ENCODE data around the gene CEBPG. TPM values are rescaled to one million over a fixed set of nuclear protein-coding genes. Genes with fewer than 3 reads are reported as not detected.

The CEBPG gene
- total RNA-seq, 1 experiment from 2014 or later = 48.6 TPM

GRCh38 chr19:33335446-33335845 is 38.1 kb upstream of the CEBPG start:
- DNase-seq (ENCODE audit: low spot score) = no peak
- POLR2A ChIA-PET (ENCODE audit: low non-redundant PET) = no interaction called here
- no TSS peak for BruUV-seq (replicated peaks)
- intact Hi-C loops (cut with micrococcal nuclease; ENCODE audit: unreplicated experiment) = no loop called here
- TF ChIP-seq CTCF (conservative IDR thresholded peaks at IDR 0.05; ENCODE audit: low read depth, low read length) (no peak), EZH2 (IDR thresholded peaks at IDR 0.05; ENCODE audit: borderline replicate concordance, low read depth, low read length, poor library complexity, severe bottlenecking) (no peak)
- H3K9me3 ChIP-seq (ENCODE audit: low read depth, low read length, poor library complexity, severe bottlenecking) = no peaks in the 10 kb centered on the region
- no peak overlapping the region for H3K4me3 ChIP-seq (ENCODE audit: low read depth, low read length, poor library complexity, severe bottlenecking)
- H3K36me3 ChIP-seq (ENCODE audit: insufficient read depth, low read length, poor library complexity, severe bottlenecking) = no peaks in the 10 kb centered on the region
- CTCF ChIA-PET = no interaction called here
- no peak overlapping the region for H3K27ac ChIP-seq (ENCODE audit: low read depth, low read length, poor library complexity, severe bottlenecking)
- H3K4me1 ChIP-seq (ENCODE audit: insufficient read depth, low read length, poor library complexity, severe bottlenecking) = no peaks in the 10 kb centered on the region
- H3K27me3 ChIP-seq (replicated peaks; ENCODE audit: insufficient read depth, low read depth, low read length, poor library complexity) = peaks cover 24% of the 10 kb centered on the region

GRCh38 chr19:33339016-33339984 is 34.2 kb upstream of the CEBPG start:
- no peak for DNase-seq (ENCODE audit: low spot score)
- ChIA-PET CTCF (no interaction called here), POLR2A (ENCODE audit: low non-redundant PET) (no interaction called here)
- BruUV-seq (replicated peaks) = no TSS peak
- Histone ChIP-seq H3K27ac (ENCODE audit: low read depth, low read length, poor library complexity, severe bottlenecking) (no peak overlapping the region), H3K4me3 (ENCODE audit: low read depth, low read length, poor library complexity, severe bottlenecking) (no peak overlapping the region), H3K9me3 (ENCODE audit: low read depth, low read length, poor library complexity, severe bottlenecking) (no peaks in the 10 kb centered on the region), H3K36me3 (ENCODE audit: insufficient read depth, low read length, poor library complexity, severe bottlenecking) (no peaks in the 10 kb centered on the region), H3K27me3 (replicated peaks; ENCODE audit: insufficient read depth, low read depth, low read length, poor library complexity) (peaks cover 56% of the 10 kb centered on the region), H3K4me1 (ENCODE audit: insufficient read depth, low read length, poor library complexity, severe bottlenecking) (no peaks in the 10 kb centered on the region)
- intact Hi-C loops (cut with micrococcal nuclease; ENCODE audit: unreplicated experiment) = no loop called here
- no peak for TF ChIP-seq EZH2 (IDR thresholded peaks at IDR 0.05; ENCODE audit: borderline replicate concordance, low read depth, low read length, poor library complexity, severe bottlenecking)
- TF ChIP-seq CTCF (conservative IDR thresholded peaks at IDR 0.05; ENCODE audit: low read depth, low read length) = no peak

GRCh38 chr19:33340991-33341390 is 32.5 kb upstream of the CEBPG start:
- Histone ChIP-seq H3K27me3 (replicated peaks; ENCODE audit: insufficient read depth, low read depth, low read length, poor library complexity) (peaks cover 70% of the 10 kb centered on the region), H3K27ac (ENCODE audit: low read depth, low read length, poor library complexity, severe bottlenecking) (no peak overlapping the region), H3K4me3 (ENCODE audit: low read depth, low read length, poor library complexity, severe bottlenecking) (no peak overlapping the region), H3K36me3 (ENCODE audit: insufficient read depth, low read length, poor library complexity, severe bottlenecking) (no peaks in the 10 kb centered on the region), H3K9me3 (ENCODE audit: low read depth, low read length, poor library complexity, severe bottlenecking) (no peaks in the 10 kb centered on the region), H3K4me1 (ENCODE audit: insufficient read depth, low read length, poor library complexity, severe bottlenecking) (no peaks in the 10 kb centered on the region)
- ChIA-PET POLR2A (ENCODE audit: low non-redundant PET) (no interaction called here), CTCF (no interaction called here)
- BruUV-seq (replicated peaks) = no TSS peak
- DNase-seq (ENCODE audit: low spot score) = no peak
- intact Hi-C loops (cut with micrococcal nuclease; ENCODE audit: unreplicated experiment) = no loop called here
- TF ChIP-seq CTCF (conservative IDR thresholded peaks at IDR 0.05; ENCODE audit: low read depth, low read length) (no peak), EZH2 (IDR thresholded peaks at IDR 0.05; ENCODE audit: borderline replicate concordance, low read depth, low read length, poor library complexity, severe bottlenecking) (no peak)
